ENCODE results near the gene OTUB1.

DNA sequence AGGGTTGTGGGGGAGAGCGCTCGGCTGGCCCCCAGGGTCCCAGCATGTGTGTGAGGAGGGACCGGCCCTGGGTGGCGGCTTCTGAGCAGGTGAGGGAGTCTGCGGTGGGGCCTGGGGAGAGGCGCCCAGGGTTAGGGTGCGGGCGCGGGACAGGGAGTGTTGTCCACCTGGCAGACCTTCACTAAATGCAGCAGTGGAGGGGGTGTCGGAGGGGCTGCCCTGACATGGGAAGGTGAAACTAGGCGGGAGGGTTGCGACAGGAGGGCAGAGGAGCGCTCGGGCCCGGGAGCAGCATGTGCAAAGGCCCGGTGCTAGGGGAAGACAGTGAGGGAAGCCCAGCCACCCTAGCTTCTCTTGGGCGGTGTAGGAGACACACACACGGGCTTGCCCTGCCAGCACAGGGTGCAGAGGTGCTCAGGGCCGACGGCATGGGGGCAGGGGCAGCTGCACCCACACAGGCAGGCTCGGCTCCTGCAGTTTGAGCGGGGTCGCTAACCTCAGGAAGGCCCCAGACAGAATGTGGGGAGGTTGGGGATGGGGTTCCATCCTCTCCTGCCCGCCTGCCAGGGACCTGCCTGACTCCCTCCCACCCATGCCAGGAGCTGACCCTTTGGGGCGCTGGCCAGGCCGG is 22.2 kb downstream of the OTUB1 start:
- TF ChIP-seq, protein P1, sequence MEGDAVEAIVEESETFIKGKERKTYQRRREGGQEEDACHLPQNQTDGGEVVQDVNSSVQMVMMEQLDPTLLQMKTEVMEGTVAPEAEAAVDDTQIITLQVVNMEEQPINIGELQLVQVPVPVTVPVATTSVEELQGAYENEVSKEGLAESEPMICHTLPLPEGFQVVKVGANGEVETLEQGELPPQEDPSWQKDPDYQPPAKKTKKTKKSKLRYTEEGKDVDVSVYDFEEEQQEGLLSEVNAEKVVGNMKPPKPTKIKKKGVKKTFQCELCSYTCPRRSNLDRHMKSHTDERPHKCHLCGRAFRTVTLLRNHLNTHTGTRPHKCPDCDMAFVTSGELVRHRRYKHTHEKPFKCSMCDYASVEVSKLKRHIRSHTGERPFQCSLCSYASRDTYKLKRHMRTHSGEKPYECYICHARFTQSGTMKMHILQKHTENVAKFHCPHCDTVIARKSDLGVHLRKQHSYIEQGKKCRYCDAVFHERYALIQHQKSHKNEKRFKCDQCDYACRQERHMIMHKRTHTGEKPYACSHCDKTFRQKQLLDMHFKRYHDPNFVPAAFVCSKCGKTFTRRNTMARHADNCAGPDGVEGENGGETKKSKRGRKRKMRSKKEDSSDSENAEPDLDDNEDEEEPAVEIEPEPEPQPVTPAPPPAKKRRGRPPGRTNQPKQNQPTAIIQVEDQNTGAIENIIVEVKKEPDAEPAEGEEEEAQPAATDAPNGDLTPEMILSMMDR (conservative IDR thresholded peaks at IDR 0.05; ENCODE audit: low read length) = no peak
- TF ChIP-seq EZH2phosphoT487 (IDR thresholded peaks at IDR 0.05; ENCODE audit: borderline replicate concordance) = no peak
